Panc1 (cell line): Measurements from ENCODE around the gene SCGB3A1. TPM values are rescaled to one million over a fixed set of nuclear protein-coding genes. Genes with fewer than 3 reads are reported as not detected.

Experiments used
- ATAC-seq: fragments of 200-7000 bp; cut with Tn5 transposase; 2 replicates; pipeline ENCODE4 v1.9.1; 2020; ENCODE audit warnings: mild to moderate bottlenecking, moderate library complexity
- BruUV-seq: library from RNA; stranded (reverse); fragments of 400-500 nt; replicated peaks from 2 replicates; lab custom pipeline; 2021; lab: Mats Ljungman, UMichigan
- CTCF ChIA-PET: fragments of 300-600 bp; sonication (Branson Sonifier 250); formaldehyde crosslinking; loops from one replicate; lab custom pipeline; 2022; ENCODE audit warnings: antibody characterized with exemption; lab: Charles Lee
- POLR2A ChIA-PET: fragments of 300-600 bp; sonication (Branson Sonifier 250); formaldehyde crosslinking; loops from one replicate; lab custom pipeline; 2022; ENCODE audit warnings: antibody characterized with exemption; lab: Charles Lee
- DNase-seq: peaks from one replicate; pipeline ENCODE4 v3.0.0-alpha.2; 2010; ENCODE audit warnings: low read depth, low spot score
- H3K27ac ChIP-seq: 2 replicates; pipeline ENCODE4 v1.5.1; 2011; ENCODE audit warnings: mild to moderate bottlenecking, low read length, inconsistent platforms
- H3K27me3 ChIP-seq: fragments of 200-500 bp; sonication (Bioruptor generic); 2 replicates; pipeline ENCODE4 v1.6.0; 2014; ENCODE audit warnings: low read length, inconsistent platforms; ENCODE audit not compliant: control insufficient read depth, insufficient read depth
- H3K36me3 ChIP-seq: fragments of 200-500 bp; sonication (Bioruptor generic); 2 replicates; pipeline ENCODE4 v1.5.1; 2014; ENCODE audit warnings: inconsistent platforms, mild to moderate bottlenecking, low read length, moderate library complexity; ENCODE audit not compliant: control insufficient read depth, insufficient read depth
- H3K4me1 ChIP-seq: 2 replicates; pipeline ENCODE4 v1.5.1; 2011; ENCODE audit warnings: inconsistent platforms, mild to moderate bottlenecking, low read length, moderate library complexity; ENCODE audit not compliant: control insufficient read depth, insufficient read depth
- H3K4me3 ChIP-seq, 2 experiments: 2 replicates each; pipeline ENCODE4 v1.5.1; 2011 to 2012; ENCODE audit warnings: low read depth in 2 of 2, low read length in 2 of 2, mild to moderate bottlenecking in 2 of 2, inconsistent platforms in 1 of 2, moderate library complexity in 1 of 2
- H3K9me3 ChIP-seq: fragments of 200-500 bp; sonication (Bioruptor generic); 2 replicates; pipeline ENCODE4 v1.5.1; 2014; ENCODE audit warnings: low read depth, mild to moderate bottlenecking, inconsistent platforms, low read length, moderate library complexity; ENCODE audit not compliant: control insufficient read depth, insufficient read depth
- CTCF ChIP-seq: fragments of 450-650 bp; IDR thresholded peaks from 2 replicates; pipeline ENCODE4 v1.5.1; 2017; ENCODE audit warnings: mild to moderate bottlenecking
- POLR2AphosphoS5 ChIP-seq: IDR thresholded peaks from 2 replicates; pipeline ENCODE4 v1.6.1; 2012; ENCODE audit warnings: mild to moderate bottlenecking, low read depth, low read length, moderate library complexity
- REST ChIP-seq, 2 experiments: IDR thresholded peaks; 2 replicates each; pipeline ENCODE4 v1.6.1; 2011 to 2012; ENCODE audit warnings: low read depth in 2 of 2, control low read depth in 1 of 2, low read length in 1 of 2, mild to moderate bottlenecking in 1 of 2, moderate library complexity in 1 of 2; ENCODE audit not compliant: insufficient read depth in 1 of 2
- SIN3A ChIP-seq: IDR thresholded peaks from 2 replicates; pipeline ENCODE4 v1.6.1; 2012; ENCODE audit warnings: low read depth, mild to moderate bottlenecking, low read length, moderate library complexity, borderline replicate concordance; ENCODE audit not compliant: insufficient read depth
- TCF7L2 ChIP-seq: IDR thresholded peaks from 2 replicates; pipeline ENCODE4 v1.6.1; 2011; ENCODE audit warnings: mild to moderate bottlenecking, low read depth, low read length, inconsistent platforms
- in situ Hi-C: cut with HindIII; loops from 2 replicates; pipeline ENCODE4 v1.10.0; 2016; ENCODE audit warnings: low sequenced_read_pairs, low pct_unique_long_range_greater_than_20kb
- intact Hi-C: fragments of 100-400 bp; cut with micrococcal nuclease; formaldehyde crosslinking; loops from one replicate; pipeline ENCODE4 v1.10.0; 2022; ENCODE audit not compliant: unreplicated experiment
- total RNA-seq: library from RNA; stranded (reverse); gene quantifications from one replicate; pipeline ENCODE4 v1.2.1, GENCODE V29; 2021; ENCODE audit not compliant: unreplicated experiment

Gene SCGB3A1
- total RNA-seq, 1 experiment from 2014 or later: not detected

GRCh38 chr5:180633283-180634177 lies 42.2 kb upstream of the SCGB3A1 start:
- no peaks in the 10 kb centered on the region for H3K36me3 ChIP-seq
- ATAC-seq (no peak), DNase-seq (no peak)
- H3K4me1 ChIP-seq: no peaks in the 10 kb centered on the region
- in situ Hi-C loops (no loop called here), intact Hi-C loops (no loop called here)
- no peaks in the 10 kb centered on the region for H3K27me3 ChIP-seq
- H3K4me3 ChIP-seq: no peak overlapping the region
- no peak for TF ChIP-seq REST (IDR thresholded peaks at IDR 0.05; ENCODE audit: insufficient read depth in 1 of 2, low read depth in 2 of 2, low read length in 1 of 2)
- no peak overlapping the region for H3K27ac ChIP-seq
- no peaks in the 10 kb centered on the region for H3K9me3 ChIP-seq
- ChIA-PET CTCF (interaction anchor here (1.2 kb wide), 1 partner anchor 22 kb away, joined by 3 read pairs; no protein-coding TSS in a partner anchor), POLR2A (interaction anchor here (0.6 kb wide), 1 partner anchor 142 kb away, joined by 6 read pairs; no protein-coding TSS in a partner anchor)
- BruUV-seq: no TSS peak

- H3K27ac ChIP-seq: no peak overlapping the region
- no peaks in the 10 kb centered on the region for H3K27me3 ChIP-seq
- no peaks in the 10 kb centered on the region for H3K4me1 ChIP-seq
These were observed 41.5 kb upstream of the SCGB3A1 start for GRCh38 chr5:180632768-180633167.

More at GRCh38 chr5:180632768-180633167, 41.5 kb upstream of the SCGB3A1 start:
- no peak for TF ChIP-seq TCF7L2
- TF ChIP-seq CTCF: no peak
- no peak for TF ChIP-seq REST (IDR thresholded peaks at IDR 0.05; ENCODE audit: insufficient read depth in 1 of 2, low read depth in 2 of 2, low read length in 1 of 2)
- no peak for TF ChIP-seq SIN3A
- no peak for TF ChIP-seq POLR2AphosphoS5
- DNase-seq (no peak), ATAC-seq (no peak)
- Histone ChIP-seq H3K4me3 (no peak overlapping the region), H3K36me3 (no peaks in the 10 kb centered on the region), H3K9me3 (no peaks in the 10 kb centered on the region)
- BruUV-seq: no TSS peak
- ChIA-PET CTCF (no interaction called here), POLR2A (no interaction called here)
- in situ Hi-C loops: no loop called here
- intact Hi-C loops: no loop called here
